T-helper 1 cell treated with Interleukin-12 subunit alpha and Interleukin-12 subunit beta and Interleukin-4 antibody, amounts not matched to agents 30 μg/mL and 1 μg/mL, for 36 hours (primary cell): ENCODE results near the gene SRSF5.
A peak's percentile ranks its signal among the peaks of the same experiment; 100 is the strongest.

Experiments used
- H3K27ac Mint-ChIP-seq: one replicate; pipeline ENCODE4 v1.8.0; 2021; ENCODE audit warnings: mild to moderate bottlenecking, mixed read lengths
- H3K27me3 Mint-ChIP-seq: one replicate; pipeline ENCODE4 v1.8.0; 2021; ENCODE audit warnings: low read depth, mixed read lengths
- H3K36me3 Mint-ChIP-seq: one replicate; pipeline ENCODE4 v1.8.0; 2021; ENCODE audit warnings: low read depth, mixed read lengths
- H3K4me1 Mint-ChIP-seq: one replicate; pipeline ENCODE4 v1.8.0; 2021; ENCODE audit warnings: low read depth, mixed read lengths
- H3K4me3 Mint-ChIP-seq: one replicate; pipeline ENCODE4 v1.8.0; 2021; ENCODE audit warnings: mild to moderate bottlenecking, moderate library complexity, mixed read lengths
- H3K9me3 Mint-ChIP-seq: one replicate; pipeline ENCODE4 v1.8.0; 2021; ENCODE audit warnings: mixed read lengths

SRSF5 gene

DNA sequence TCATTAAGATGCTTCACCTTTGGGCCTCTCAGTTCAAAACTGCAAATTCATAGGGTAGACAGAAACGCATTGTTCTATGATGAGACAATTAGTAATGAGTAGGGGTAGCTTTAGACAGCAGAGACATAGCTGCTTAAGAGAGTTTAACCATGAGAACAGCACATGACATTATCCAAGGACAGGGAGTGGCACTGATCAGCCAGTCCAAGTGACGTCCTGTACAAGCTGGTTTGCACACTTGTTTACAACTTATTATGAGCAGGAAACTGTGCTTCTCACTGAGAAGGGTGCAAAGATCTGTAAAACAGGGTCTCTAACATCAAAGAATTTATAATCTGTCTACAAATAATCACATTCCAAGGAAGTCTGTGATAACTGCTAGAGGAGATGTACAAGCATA lies 11.2 kb upstream of the SRSF5 start:
- Mint-ChIP-seq H3K27me3 (no peaks in the 10 kb centered on the region), H3K4me1 (peaks cover 12% of the 10 kb centered on the region), H3K36me3 (peaks cover 5% of the 10 kb centered on the region), H3K4me3 (no peak overlapping the region), H3K9me3 (no peaks in the 10 kb centered on the region), H3K27ac (peak overlapping the region; percentile 71)

DNA sequence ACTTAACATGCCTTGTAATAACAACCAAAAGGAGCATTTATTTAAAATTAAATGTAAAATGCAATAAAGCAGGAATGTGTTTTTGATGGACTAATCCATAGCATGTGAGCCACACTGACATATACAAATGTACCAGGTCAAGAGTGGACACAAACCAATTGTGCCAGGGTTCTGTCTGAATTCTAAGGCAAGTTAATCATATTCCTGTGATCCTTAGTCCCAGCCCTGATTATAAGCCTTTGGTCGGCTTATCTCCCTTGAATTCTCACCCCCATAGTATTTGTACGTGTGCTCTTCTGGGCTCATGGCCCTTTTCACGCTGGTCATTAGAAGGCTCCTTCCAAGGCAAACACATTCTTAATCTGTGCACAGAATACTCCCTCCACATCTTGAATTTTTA lies 10.6 kb upstream of the SRSF5 start:
- Mint-ChIP-seq H3K27me3 (no peaks in the 10 kb centered on the region), H3K27ac (no peak overlapping the region), H3K4me3 (no peak overlapping the region), H3K36me3 (peaks cover 5% of the 10 kb centered on the region), H3K4me1 (peaks cover 12% of the 10 kb centered on the region), H3K9me3 (no peaks in the 10 kb centered on the region)

DNA sequence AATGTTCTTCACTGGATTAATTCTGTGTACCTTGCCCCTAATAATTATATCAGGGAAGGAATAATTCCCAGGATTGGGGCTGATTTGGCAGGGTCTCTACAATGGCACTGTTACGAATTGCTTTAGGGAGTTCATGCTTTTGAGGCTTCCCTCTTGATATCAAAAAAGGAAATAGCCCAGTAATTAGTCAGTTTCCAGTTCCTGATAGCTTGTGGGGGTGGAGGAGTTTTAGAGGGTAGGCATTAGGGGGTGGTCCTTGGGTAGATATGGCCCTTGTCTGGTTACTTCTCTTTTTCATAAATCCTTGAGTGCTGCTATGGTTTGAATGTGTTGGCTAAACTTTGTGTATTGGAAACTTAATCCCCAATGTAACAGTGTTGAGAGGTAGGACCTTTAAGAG lies 6.1 kb upstream of the SRSF5 start:
- Mint-ChIP-seq H3K36me3 (peaks cover 4% of the 10 kb centered on the region), H3K9me3 (peaks cover 7% of the 10 kb centered on the region), H3K27me3 (no peaks in the 10 kb centered on the region), H3K27ac (no peak overlapping the region), H3K4me3 (no peak overlapping the region), H3K4me1 (peaks cover 15% of the 10 kb centered on the region)

DNA sequence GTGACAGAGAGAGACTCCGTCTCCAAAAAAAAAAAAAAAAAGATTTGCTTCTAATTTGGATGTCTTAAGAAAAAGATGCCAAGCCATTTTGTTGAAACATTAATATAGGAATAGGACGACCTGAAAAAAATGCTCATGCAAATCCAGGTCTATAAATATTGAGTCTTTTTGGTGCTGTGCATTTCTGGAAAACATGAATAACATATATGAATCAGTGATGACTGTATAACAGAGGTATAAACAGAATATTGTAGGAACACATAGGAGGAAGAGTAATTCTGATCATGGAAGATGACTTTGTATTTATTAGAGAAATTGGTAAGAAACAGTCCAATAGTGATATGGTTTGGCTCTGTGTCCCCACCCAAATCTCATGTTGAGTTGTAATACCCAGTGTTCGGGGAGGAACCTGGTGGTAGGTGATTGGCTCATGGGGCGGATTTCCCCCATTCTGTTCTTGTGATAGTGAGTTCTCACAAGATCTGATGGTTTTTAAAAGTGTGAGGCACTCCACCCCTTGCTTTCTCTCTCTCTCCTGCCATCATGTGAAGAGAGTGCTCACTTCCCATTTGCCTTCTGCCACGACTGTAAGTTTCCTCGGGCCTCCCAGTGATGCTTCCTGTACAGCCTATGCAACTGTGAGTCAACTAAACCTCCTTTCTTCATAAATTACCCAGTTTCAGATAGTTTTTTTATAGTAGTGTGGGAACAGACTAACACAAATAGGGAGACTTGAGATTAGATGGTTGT lies 3.0 kb upstream of the SRSF5 start:
- peaks cover 8% of the 10 kb centered on the region for H3K27me3 Mint-ChIP-seq
- H3K36me3 Mint-ChIP-seq: peaks cover 20% of the 10 kb centered on the region
- peaks cover 35% of the 10 kb centered on the region for H3K4me1 Mint-ChIP-seq
- peak overlapping the region; percentile 59 for H3K27ac Mint-ChIP-seq
- no peak overlapping the region for H3K4me3 Mint-ChIP-seq
- peaks cover 7% of the 10 kb centered on the region for H3K9me3 Mint-ChIP-seq

DNA sequence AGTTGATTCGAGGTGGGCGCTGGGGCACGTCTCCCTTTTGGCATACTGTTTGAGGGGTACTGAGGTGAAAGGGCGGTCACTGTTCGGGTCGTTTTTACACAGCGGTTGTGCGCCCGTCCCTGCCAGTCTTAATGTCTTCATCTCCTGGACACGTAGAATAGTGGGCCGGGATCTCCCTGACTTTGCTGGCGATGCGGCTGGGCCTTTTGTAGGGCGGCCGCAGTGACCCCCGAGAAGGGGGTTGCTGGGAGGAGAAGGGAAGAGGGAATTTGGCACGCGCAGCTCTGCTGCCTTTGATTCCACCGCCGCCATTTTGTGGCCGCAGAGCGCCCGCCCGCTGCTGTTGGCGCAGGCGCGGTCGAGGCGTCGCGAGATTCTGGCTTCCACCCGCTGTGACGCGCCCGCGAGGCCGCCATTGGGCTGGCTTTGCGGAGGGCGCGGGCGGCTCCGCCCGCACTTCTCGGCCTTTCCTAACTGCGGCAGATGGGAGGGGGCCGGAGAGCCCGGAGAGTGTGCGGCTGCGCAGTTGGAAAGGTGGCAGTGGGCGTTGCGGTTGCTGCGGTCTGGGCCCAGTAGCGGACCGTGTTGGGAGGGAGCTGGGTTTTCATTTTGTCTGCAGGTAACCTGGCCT lies 542 bp downstream of the SRSF5 start:
- Mint-ChIP-seq H3K27me3 (peaks cover 8% of the 10 kb centered on the region), H3K27ac (peak overlapping the region; percentile 99), H3K4me1 (peaks cover 49% of the 10 kb centered on the region), H3K4me3 (peak overlapping the region; percentile 99), H3K36me3 (peaks cover 50% of the 10 kb centered on the region), H3K9me3 (peaks cover 7% of the 10 kb centered on the region)

DNA sequence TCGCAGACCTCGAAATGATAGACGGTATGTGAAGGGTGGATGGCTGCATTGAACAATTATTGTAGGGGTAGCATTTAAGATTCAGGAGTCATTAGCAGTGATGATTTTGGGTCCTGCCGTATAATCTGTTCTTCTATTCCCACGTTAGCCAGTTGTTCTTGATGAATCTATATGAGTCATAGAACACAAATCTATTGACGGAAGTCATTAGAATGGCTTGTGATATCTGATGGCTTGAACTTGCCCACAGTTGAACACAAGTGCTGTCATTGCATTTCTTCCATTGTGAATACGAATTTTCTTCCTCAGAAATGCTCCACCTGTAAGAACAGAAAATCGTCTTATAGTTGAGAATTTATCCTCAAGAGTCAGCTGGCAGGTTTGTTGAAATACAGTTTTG lies 1.9 kb downstream of the SRSF5 start:
- H3K4me1 Mint-ChIP-seq: peaks cover 49% of the 10 kb centered on the region

DNA sequence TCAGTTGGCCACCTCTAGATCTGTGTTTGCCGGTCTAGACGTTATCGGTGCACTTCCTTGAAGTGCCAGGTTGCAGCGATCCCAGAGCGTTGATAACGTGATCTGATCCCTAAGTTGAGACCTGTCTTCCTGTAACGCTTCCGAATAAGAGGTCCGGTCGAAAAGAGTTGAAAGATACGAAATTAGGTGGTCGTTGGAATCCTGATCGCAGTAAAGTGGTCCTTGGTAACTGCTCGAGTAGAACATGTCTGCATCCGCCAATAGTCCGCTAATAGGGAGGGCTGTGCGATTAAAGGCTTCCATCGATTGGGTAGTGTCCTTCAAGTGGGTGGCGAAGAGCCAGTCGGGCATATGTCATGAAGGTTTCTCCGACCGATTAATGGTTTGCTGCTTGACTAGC lies 2.7 kb downstream of the SRSF5 start:
- Mint-ChIP-seq H3K9me3 (no peaks in the 10 kb centered on the region), H3K36me3 (peaks cover 65% of the 10 kb centered on the region), H3K4me1 (peaks cover 46% of the 10 kb centered on the region), H3K27ac (no peak overlapping the region), H3K27me3 (peaks cover 8% of the 10 kb centered on the region), H3K4me3 (peak overlapping the region; percentile 21)

More for the DNA sequence above, 1.9 kb downstream of the SRSF5 start:
- peaks cover 8% of the 10 kb centered on the region for H3K27me3 Mint-ChIP-seq
- H3K27ac Mint-ChIP-seq: peak overlapping the region; percentile 99
- peaks cover 60% of the 10 kb centered on the region for H3K36me3 Mint-ChIP-seq
- H3K9me3 Mint-ChIP-seq: peaks cover 4% of the 10 kb centered on the region
- H3K4me3 Mint-ChIP-seq: peak overlapping the region; percentile 99

DNA sequence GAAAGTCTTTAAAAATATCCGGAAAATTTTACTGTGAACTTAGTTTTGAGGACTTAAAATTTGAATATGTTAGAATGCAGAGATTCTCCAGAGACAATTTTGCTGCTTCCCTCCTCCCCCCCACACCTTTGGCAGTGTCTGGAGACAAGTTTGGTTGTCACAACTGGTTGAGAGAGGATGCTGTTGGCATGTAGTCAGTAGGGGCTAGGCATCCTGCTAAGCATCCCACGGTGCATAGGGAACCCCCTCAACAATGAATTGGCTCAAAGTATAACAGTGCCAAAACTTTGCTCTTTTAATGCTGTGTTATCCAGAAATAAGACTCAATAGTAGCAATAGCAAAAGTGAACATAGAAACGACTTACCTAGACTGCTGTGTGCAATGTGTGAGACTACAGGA lies 3.6 kb downstream of the SRSF5 start:
- Mint-ChIP-seq H3K27ac (no peak overlapping the region), H3K9me3 (no peaks in the 10 kb centered on the region), H3K4me1 (peaks cover 47% of the 10 kb centered on the region), H3K36me3 (peaks cover 71% of the 10 kb centered on the region), H3K4me3 (no peak overlapping the region), H3K27me3 (peaks cover 8% of the 10 kb centered on the region)

DNA sequence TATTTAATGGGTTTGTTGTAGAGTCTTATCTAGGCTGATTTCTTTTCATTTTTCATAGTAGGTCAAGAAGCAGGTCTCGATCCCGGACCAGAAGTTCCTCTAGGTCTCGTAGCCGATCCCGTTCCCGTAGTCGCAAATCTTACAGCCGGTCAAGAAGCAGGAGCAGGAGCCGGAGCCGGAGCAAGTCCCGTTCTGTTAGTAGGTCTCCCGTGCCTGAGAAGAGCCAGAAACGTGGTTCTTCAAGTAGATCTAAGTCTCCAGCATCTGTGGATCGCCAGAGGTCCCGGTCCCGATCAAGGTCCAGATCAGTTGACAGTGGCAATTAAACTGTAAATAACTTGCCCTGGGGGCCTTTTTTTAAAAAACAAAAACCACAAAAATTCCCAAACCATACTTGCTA lies 4.2 kb downstream of the SRSF5 start:
- H3K4me1 Mint-ChIP-seq: peaks cover 48% of the 10 kb centered on the region
- H3K27me3 Mint-ChIP-seq: peaks cover 8% of the 10 kb centered on the region
- H3K27ac Mint-ChIP-seq: no peak overlapping the region
- H3K4me3 Mint-ChIP-seq: no peak overlapping the region
- no peaks in the 10 kb centered on the region for H3K9me3 Mint-ChIP-seq
- peaks cover 77% of the 10 kb centered on the region for H3K36me3 Mint-ChIP-seq

DNA sequence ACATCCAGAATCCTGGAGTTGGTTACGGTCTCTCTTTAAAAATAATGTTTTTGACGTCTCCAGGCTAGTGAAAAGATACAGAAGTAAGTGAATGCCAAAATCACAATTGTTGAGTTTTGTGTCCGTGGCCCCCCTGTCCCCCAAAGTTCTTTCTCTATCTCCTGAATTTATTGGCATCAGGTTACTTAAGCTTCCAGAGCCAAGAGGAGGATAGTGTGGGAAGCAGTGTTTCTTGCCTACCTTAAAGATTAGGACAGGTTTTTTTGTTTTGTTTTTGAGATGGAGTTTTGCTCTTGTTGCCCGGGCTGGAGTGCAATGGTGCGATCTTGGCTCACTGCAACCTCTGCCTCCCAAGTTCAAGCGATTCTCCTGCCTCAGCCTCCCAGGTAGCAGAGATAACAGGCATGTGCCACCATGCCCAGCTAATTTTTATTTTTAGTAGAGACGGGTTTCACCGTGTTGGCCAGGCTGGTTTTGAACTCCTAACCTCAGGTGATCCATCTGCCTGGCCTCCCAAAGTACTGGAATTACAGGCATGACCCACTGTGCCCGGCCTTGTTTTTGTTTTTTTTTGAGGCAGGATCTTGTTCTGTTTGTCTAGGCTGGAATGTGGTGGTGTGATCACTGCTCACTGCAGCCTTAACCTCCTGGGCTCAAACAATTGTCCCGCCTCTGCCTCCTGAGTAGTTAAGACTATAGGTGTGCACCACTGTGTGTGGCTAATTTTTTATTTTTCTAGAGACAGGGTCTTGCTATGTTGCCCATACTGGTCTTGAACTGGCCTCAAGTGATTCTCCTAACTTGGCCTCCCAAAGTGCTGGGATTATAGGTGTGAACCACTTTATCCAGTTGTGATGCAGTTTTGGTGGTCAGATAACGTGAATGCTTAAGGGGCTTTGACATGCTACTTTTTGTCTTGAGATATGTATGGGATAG lies 5.4 kb downstream of the SRSF5 start:
- peaks cover 54% of the 10 kb centered on the region for H3K4me1 Mint-ChIP-seq
- H3K36me3 Mint-ChIP-seq: peaks cover 89% of the 10 kb centered on the region
- peaks cover 4% of the 10 kb centered on the region for H3K27me3 Mint-ChIP-seq
- H3K9me3 Mint-ChIP-seq: no peaks in the 10 kb centered on the region
- H3K27ac Mint-ChIP-seq: no peak overlapping the region
- H3K4me3 Mint-ChIP-seq: no peak overlapping the region

DNA sequence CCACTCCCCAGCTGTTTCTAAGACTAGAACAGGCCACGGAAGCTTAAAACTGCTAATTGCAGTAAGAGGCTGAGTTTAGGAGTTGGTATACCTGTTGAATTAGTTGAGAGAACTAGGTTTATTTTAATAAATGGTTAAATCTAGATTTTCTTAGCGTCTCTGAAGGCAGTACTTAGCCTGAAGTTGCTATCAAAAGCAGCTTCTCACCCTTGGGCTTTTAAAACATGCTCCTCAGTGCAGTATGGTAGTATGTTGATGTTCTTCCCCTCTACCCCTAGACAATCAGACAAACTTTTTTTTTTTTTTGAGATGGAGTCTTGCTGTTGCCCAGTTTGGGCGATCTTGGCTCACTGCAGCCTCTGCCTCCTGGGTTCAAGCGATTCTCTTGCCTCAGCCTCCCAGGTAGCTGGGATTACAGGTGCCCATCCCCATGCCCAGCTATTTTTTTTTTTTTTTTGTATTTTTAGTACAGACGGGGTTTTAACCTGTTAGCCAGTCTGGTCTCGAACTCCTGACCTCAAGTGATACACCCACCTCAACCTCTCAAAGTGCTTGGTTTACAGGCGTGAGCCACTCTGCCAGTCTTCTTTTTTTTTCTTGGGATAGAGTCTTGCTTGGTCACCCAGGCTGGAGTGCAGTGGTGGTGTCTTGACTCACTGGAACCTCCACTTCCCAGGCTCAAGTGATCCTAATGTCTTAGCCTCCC lies 6.8 kb downstream of the SRSF5 start:
- Mint-ChIP-seq H3K36me3 (peaks cover 83% of the 10 kb centered on the region), H3K9me3 (no peaks in the 10 kb centered on the region), H3K4me3 (no peak overlapping the region), H3K27ac (no peak overlapping the region), H3K4me1 (peaks cover 51% of the 10 kb centered on the region), H3K27me3 (no peaks in the 10 kb centered on the region)

DNA sequence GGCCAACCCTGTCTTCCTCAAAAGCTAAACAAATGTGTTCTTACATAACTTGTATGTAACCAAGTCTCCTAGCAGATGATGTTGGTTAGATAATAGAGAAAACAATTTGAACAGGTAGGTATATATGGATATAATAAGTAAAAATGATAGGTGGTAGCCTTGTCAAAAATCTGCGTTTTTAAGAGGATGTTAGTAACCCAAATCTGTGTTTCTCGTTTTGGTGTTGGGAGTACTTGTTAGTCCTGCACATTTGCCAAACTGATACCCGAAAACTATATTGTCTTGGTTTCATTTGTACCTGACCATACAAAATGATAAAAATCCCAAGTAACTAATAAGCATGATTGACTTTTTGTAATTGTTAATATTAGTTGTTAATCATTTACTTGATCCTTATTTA lies 8.1 kb downstream of the SRSF5 start:
- Mint-ChIP-seq H3K9me3 (no peaks in the 10 kb centered on the region), H3K4me1 (peaks cover 41% of the 10 kb centered on the region), H3K27me3 (no peaks in the 10 kb centered on the region), H3K4me3 (no peak overlapping the region), H3K27ac (no peak overlapping the region), H3K36me3 (peaks cover 77% of the 10 kb centered on the region)

DNA sequence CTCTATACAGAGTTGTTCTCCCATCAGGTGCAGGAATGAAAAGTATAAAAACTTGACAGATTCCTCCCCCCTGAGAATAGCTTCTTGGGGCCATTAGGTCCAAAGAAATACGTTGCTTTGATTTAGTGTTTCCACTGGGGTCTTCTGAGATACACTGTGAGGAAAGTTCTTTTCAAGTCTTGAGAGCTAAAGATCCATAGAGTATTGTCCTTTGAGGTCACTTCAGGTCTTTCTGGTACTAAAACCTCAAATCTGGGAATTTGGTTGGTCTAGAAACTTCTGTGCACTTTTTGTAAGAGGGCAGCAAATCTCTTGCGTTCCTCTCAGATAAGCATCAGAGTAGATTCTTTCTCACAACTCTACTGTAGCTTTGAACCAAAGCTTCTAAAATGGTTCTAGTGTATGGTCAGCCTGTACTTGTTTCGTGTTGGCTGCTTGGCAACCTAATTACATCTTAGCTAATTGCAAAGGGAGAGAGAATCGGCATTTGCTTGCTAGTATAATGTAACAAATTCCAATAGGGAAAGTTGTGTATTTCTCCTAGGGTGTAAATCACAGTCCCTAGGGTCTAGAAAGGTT lies 10.0 kb downstream of the SRSF5 start:
- Mint-ChIP-seq H3K27ac (peak overlapping the region; percentile 41), H3K4me3 (no peak overlapping the region), H3K27me3 (no peaks in the 10 kb centered on the region), H3K9me3 (no peaks in the 10 kb centered on the region), H3K4me1 (peaks cover 29% of the 10 kb centered on the region), H3K36me3 (peaks cover 70% of the 10 kb centered on the region)

DNA sequence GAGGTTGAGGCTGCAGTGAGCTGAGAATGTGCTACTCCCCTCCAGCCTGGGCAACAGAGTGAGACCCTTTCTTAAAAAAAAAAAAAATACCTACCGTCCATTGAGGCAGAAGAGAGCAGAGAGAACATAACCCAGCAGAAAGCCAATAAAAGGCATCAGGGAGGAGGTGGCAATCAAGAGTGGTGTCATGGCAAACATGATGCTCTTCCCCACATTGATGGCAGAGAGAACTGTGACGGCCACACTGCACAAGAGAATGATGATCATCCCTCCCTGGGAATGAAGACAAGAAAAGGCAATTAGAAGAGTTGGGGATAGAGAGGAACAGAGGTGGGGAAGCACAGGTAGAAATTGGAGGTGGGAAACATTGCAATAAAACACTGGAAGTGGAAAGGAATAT lies 12.1 kb downstream of the SRSF5 start:
- Mint-ChIP-seq H3K9me3 (no peaks in the 10 kb centered on the region), H3K27ac (no peak overlapping the region), H3K27me3 (no peaks in the 10 kb centered on the region), H3K4me3 (no peak overlapping the region), H3K36me3 (peaks cover 51% of the 10 kb centered on the region), H3K4me1 (peaks cover 28% of the 10 kb centered on the region)
